NOMO-1 (cell line): Measurements from ENCODE around the gene FNDC1.

Experiments
- DNase-seq, 2 experiments: peaks; one replicate each; lab custom pipeline; 2025; ENCODE audit not compliant: unreplicated experiment in 2 of 2; lab: John Stamatoyannopoulos, UW

The FNDC1 gene

DNA sequence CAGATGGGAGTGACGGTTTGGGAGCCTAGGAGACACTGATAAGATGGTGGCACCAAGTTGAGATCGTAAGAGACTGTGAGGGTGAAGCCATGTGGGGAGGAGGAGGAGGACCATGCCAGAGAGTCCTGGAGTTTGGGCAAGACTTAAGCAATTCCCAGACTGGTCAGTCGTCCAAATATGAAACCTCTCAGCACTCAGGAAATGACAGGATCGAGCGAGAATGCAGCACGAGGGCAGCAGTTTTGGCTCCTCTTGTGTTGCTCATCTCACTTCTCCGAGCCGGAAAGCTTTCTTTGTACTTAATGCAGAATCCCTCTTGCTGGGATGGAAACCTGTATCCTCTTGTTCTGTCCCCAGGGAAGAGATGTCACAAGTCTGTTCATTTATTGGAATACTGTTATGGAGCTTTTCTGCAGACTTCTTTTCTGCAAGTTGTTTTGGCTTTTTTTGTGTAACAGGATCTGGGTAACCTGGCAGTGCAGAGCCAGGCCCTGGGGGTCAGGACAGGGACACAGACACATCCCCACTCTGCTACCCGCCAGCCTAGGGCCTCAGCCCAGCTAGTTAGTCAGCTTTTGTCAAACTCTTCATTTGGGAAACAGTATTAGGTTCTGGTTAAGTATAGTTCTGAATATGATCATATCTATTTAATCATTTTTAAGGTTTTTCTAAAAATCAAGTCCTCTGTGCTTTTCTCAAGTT, 34.3 kb downstream of the FNDC1 start:
- no peak for DNase-seq

DNA sequence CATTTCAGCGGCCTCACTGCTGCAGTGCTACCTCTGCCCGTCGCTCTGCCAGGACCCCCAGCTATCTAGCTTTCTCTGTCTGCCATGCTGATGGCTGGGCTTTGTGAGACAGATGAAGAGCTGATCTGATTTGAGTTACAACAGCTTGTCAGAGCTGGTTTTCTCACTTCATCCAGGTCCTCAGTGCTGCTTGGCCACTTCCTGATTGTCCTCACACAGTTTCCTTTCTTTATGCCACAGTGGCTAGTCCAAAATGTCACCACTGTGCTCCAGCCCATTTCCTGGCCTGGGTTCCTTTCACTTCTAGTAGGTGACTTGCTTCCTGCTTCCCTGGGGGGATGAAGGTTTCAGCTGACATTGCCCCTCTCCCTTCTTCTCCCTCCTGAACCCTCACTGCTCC, 35.4 kb downstream of the FNDC1 start:
- no peak for DNase-seq

DNA sequence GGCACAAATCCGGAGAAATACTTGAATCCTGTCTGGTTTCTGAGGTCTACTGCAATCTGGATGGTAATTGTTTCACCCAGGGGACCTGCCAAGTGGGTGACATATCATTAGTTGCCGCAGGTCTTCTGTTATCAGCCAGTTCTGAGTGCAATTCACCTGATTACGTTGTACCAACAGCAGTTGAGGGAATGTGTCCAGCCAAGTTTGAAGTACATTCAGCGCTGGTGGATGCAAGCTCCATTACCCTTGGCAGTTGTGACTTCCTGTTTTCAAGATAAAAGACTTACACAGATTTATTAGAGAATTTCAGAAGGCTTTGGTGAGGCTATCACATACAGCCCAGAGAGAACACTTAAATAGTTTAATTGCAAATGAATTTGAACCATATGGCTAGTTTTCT, 42.8 kb downstream of the FNDC1 start:
- DNase-seq, result no peak

DNA sequence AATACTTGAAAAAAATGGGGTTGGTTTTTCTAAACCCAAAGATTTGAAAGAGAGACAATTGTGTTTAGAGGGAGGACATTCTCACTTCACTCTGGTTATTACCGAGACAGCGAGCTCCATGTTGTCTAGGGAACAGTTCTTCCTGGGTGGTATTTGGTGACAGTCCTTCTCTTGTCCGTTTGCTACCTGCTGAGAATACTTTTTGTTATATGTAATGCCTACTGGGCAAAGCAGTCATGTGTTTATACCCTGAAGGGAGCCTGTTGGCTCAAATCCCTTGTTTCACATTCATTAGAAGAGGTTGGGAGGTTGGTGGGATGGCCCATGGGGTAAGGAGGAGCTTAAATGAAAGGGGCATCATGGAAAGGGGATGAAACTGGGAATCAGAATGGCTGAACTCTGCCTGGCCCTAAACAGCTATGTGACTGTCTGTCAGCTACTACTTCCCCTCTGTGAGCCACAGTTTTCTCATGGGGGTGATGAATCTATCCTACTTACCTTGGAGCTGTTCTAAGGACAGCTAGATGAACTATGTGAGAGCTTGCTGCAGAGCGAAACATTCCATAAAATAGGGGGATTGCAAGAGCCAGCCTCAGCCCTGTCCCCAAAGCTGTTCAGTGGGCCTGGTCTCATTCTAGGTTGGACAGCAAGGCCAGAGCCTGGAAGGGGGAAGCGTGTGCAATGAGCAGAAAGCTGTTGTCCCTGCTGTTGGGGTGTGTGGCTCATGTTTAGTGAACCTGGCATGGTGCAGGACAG, 43.5 kb downstream of the FNDC1 start:
- no peak for DNase-seq

DNA sequence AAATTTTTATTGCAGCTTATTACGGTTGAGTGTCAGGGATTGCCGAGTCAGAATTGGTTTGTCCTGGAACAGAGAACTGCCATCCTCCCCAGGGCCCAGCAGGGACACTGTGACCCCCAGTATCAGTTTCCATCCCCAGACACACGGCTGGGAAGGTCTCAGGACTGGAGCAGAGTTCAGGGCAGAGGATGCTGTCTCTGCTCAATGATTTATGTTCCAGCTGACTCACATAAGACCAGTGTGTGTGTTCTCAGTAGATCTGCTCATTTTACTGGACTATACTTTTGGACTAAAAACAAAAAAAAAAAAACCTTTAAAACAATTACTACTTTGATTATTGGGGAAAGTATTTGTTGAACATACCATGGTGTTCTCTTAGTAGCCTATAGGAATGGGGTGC, 44.2 kb downstream of the FNDC1 start:
- no peak for DNase-seq

DNA sequence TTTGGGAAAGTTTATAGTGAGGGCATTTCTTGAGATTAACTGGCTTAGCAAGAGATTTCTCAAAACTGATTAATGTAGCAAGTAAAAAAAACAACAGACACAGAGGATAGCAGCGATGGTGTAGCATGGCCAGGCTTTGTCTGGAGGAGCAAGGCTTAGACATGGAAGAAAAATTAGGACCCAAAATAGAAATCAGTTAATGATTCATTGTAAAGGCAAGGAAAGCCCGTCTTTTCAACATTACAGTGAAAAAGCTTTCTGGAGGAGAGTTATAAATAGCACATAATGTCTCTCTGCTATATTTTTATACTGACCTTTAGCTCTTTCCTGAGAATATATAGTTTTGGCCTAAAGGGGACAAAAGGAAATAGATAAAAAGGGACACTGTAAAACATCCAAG, 45.1 kb downstream of the FNDC1 start:
- DNase-seq, result no peak

DNA sequence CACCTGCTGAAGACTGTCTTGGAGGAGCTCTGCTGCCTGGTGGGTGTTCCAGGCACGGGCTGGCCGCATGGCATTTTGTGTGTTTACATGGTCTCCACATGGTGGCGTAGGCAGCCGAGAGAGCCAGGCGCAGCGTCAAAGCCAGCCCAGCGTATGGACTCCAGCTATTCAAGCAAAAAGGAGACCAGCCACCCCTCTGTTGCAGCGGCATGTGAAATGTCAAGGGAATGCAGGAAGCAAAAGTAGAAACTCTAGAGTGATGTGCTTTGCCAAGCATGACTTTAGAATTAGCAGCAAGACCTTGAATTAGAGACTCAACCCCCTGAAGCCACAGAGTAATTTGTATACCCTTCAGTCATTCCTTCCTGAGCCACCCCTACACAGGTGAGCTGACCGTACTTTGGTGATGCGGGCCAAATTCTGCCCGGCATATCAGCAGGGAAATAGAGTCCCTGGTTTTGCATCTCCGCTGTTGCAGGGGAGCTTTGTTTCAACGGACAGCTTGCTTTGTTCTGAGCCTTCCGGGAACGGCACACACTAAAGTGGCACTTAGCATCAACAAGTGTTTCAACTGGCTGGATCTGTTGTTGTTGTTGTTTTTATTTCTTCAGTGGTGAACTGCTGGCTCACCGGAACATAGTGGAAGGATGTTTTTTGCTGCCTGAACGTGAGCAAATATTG, 48.5 kb downstream of the FNDC1 start:
- DNase-seq, result peak in 1 of 2 experiments; percentile 4

DNA sequence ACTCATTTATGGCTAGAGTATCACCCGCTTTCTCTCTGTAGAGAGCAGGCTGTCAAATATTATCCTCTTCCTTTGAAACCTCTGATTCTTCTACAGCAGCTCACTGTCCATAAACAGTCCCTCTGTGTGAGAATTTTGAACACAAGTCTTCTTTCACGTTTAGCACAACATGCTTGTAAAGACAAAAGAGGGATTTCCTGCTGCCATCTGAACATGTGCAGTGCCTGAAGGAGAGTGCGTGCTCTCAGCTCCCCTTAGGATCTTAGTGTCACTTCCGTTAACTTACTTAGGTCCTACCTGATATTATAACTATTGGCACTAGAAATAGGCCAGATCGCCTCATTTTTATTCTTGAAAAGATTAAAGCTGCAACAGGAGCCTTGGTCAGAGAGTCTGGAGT, 50.9 kb downstream of the FNDC1 start:
- no peak for DNase-seq

DNA sequence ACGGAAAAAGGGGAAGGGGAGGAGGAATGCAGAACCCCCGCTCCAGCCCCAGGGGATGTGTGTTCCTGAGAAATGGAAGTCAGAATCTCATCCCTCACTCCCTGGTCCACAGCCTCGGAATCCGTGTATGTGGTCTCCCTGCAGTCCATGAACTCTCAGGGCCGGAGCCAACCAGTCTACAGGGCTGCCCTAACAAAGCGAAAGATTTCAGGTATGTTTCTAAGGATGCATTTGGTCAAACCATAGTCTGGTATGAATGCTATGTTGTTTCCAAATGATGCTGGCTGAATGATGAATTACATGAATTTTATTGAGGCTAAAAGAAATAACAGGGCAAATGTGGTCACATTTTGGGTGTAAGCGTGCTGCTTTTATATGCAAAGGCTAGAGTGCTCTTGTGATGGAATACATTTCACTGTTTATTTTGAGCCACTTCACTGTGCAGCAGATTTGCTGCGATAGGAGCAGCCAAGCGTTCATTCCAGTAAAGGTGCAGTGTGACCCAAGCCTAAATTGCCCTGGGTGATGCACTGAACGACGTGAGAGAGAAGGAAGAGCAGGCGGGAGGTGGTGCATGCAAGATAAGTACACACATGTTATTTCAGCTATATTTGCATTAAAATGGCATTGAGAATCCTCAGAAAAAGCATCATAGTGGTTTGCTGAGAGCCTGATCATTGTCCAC, 52.4 kb downstream of the FNDC1 start:
- no peak for DNase-seq

DNA sequence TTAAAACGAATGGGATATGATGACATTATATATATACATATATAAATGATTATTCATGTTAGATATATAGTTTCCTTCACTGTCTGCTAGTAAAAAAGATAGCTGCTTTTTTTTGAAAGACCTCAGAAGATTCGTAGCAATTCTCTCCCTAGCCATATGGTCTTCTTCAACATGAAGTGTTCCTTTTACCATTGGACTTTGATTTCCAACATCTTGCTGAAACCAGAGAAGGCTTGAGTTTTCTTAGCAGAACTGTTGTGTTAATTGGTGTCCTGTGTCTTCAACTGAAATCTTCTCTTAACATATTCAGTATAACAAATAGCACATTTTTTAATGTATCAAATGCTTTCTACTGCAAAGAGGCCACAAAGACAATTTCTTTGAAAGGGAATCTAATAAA, 55.3 kb downstream of the FNDC1 start:
- DNase-seq, result no peak

DNA sequence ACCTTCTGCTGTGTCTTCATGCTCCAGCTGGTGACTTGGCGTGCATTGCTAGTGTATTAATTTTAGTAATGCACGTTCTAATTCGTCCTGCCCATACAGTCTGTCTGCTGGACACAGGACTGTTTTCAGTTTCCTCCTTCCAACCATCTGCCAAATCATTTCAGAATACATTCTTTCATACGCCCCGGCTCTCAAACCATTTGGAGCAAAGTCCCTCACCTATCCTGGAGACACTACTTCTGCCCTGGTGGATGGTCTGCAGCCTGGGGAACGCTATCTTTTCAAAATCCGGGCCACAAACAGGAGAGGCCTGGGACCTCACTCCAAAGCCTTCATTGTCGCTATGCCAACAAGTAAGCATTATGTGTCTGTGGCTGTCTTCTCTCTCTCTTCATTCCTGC, 60.5 kb downstream of the FNDC1 start:
- DNase-seq, result no peak

DNA sequence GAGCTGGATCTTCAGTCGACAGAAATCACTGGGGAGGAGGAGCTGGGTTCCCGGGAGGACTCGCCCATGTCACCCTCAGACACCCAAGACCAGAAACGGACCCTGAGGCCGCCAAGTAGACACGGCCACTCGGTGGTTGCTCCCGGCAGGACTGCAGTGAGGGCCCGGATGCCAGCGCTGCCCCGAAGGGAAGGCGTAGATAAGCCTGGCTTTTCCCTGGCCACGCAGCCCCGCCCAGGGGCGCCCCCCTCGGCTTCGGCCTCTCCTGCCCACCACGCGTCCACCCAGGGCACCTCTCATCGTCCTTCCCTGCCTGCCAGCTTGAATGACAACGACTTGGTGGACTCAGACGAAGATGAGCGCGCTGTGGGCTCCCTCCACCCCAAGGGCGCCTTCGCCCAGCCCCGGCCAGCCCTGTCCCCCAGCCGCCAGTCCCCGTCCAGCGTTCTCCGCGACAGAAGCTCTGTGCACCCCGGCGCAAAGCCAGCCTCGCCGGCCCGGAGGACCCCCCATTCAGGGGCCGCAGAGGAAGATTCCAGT, 63.0 kb downstream of the FNDC1 start:
- DNase-seq, result no peak

DNA sequence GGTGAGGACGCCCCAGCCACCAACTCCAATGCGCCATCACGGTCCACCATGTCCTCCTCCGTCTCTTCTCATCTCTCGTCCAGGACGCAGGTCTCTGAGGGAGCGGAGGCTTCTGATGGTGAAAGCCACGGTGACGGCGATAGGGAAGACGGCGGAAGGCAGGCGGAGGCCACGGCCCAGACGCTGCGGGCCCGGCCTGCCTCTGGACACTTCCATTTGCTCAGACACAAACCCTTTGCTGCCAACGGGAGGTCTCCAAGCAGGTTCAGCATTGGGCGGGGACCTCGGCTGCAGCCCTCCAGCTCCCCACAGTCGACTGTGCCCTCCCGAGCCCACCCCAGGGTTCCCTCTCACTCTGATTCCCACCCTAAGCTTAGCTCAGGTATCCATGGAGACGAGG, 63.6 kb downstream of the FNDC1 start:
- DNase-seq, result no peak

DNA sequence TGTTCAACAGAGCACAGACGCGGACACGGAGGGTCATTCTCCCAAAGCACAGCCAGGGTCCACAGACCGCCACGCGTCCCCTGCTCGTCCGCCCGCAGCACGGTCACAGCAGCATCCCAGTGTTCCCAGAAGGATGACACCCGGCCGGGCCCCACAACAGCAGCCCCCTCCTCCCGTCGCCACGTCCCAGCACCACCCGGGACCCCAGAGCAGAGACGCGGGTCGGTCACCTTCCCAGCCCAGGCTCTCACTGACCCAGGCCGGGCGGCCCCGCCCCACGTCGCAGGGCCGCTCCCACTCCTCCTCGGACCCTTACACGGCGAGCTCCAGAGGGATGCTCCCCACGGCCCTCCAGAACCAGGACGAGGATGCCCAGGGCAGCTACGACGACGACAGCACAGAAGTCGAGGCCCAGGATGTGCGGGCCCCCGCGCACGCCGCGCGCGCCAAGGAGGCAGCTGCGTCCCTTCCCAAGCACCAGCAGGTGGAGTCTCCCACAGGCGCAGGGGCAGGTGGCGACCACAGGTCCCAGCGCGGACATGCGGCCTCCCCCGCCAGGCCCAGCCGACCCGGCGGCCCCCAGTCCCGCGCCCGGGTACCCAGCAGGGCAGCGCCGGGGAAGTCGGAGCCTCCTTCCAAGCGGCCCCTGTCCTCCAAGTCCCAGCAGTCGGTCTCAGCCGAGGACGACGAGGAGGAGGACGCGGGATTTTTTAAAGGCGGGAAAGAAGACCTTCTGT, 64.3 kb downstream of the FNDC1 start:
- DNase-seq, result no peak

DNA sequence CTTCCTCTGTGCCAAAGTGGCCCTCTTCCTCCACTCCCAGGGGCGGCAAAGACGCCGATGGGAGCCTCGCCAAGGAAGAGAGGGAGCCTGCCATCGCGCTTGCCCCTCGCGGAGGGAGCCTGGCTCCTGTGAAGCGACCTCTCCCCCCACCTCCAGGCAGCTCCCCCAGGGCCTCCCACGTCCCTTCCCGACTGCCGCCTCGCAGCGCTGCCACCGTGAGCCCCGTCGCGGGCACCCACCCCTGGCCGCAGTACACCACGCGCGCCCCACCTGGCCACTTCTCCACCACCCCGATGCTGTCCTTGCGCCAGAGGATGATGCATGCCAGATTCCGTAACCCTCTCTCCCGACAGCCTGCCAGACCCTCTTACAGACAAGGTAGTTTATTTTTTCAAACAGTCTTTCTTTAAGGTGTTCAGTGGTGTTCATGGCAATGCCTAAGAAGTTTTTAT, 64.9 kb downstream of the FNDC1 start:
- DNase-seq, result no peak

DNA sequence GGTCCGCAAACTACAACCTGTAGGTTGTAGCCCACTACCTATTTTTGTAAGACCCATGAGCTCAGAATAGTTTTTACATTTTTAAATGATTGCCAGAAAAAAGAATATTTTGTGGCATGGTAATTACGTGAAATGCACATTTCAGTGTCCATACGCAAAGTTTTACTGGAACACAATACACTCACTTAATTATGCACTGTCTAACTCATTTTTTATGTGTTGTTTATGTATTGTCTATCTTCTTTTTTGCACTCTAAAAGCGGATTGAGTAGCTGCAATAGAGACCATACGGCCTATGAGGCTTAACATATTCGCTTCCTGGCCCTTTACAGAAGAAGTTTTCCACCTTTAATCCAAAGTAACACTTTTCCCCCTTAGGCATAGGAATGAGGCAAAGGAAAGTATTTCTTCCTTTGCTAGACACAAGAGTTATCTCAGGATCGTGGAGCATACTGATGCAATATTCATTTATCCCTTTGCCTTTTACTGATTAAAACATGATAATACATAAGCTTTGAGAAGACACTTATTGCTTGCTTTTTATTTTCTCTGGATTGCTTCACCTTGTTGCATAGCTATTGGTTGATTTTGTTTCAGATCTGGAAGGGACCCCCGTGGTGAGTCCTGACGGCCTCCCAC, 69.8 kb downstream of the FNDC1 start:
- DNase-seq, result no peak

DNA sequence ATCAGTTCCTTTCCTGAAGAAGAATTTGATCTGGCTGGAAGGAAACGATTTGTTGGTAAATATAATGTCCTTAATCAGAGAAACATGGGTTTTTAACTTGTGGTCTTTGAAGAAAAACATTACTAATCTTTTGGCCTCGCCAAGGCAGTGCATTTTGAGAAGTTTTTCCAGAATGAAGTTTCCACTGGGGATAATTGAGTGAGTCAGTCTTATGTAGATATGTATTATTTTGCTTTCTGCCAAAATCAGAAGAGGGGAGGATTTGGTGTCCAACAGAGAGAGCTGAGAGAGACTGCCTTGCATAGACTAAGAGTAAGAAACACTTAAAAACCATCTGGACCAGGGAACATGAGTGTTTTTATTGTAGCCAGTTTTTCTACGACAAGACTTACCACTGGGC, 79.9 kb downstream of the FNDC1 start:
- DNase-seq, result no peak

DNA sequence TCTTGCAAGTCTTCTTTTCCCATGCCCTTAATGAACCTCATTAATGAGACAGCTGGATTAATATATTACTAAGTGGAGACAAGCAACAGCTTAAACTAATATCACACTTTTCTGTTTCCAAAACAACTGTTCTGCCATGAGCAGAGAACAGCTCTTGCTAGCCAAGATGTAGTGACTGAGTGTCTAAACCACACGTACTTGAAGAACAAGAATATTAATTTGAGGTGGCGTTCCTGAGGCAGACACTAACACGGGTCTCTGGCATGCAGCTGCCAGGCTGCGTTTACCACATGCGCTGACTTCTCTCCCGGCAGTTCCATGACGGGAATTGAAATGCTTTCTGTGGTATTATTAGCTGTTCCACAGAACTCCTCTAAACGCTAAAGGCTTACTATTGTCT, 80.6 kb downstream of the FNDC1 start:
- DNase-seq, result no peak

DNA sequence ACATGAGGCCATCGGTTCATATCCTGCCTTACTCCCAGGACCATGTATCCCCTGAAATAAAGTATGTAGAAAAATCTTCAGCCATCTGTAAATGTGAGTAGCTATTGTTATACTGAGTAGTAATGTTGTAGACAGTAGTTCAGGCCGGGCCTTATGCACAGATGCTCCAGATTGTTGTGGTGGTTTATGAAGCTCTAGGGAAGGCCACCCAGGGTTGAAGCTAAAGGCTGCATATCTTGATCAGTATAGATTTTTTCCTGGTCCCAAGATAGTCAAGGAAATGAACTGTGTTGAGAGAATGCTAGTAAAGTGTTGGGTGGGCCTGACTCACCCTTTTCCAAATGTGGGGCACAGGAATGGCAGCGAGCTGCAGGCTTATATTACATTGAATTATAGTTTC, 81.4 kb downstream of the FNDC1 start:
- no peak for DNase-seq

DNA sequence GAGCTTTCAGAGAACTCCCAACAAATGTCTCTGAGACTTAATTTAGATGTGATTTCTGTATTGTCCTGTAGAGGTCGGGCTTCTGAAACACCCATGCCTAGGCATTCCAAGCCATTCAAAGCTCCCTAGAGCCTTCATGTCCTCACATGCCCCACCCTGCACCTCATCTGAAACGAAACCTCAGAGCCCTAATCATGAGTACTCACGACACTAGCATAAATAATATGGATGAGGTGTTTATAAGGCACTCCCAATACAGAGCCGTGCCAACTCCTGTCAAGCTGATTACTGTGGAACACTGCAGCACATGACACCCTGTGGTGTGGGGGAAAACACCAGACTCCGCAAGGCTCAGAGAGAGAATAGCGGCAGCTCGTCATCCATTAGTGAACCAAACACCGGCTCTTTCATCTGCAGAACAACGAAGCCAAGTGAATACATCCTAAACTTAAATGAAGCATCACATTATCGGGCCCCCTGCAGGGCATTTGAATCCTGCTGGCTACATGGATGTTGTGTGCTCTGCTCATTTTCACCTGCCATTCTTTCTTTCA, 83.8 kb downstream of the FNDC1 start:
- peak; percentile 10 to 38 for DNase-seq
